Activated CD4-positive, alpha-beta T cell treated with anti-CD3 and anti-CD28 coated beads, Interleukin-2, Interleukin-6, amounts not matched to agents 100 ng/mL and 50 ng/mL, durations not matched to agents 16 hours and 8 hours (primary cell): ENCODE measurements around the gene SPECC1.
"Not testable (repeated sequence)": the region's sequence is repeated elsewhere in the genome, so short reads cannot be mapped to it uniquely, and the experiment has no call there.

Experiments
- DNase-seq: peaks from one replicate; pipeline ENCODE4 v3.0.0-alpha.2; 2020

The SPECC1 gene

GRCh38 chr17:20214794-20215193 is 205.6 kb downstream of the SPECC1 start:
- no peak for DNase-seq

GRCh38 chr17:20216154-20216815 is 207.1 kb downstream of the SPECC1 start:
- no peak for DNase-seq

GRCh38 chr17:20216853-20217252 is 207.7 kb downstream of the SPECC1 start:
- no peak for DNase-seq

- no peak for DNase-seq
These were observed 208.5 kb downstream of the SPECC1 start for GRCh38 chr17:20217677-20218076.

GRCh38 chr17:20218272-20218671 is 209.1 kb downstream of the SPECC1 start:
- no peak for DNase-seq

- DNase-seq = no peak
These were observed 214.7 kb downstream of the SPECC1 start for GRCh38 chr17:20223808-20224328.

GRCh38 chr17:20224379-20224778 is 215.2 kb downstream of the SPECC1 start:
- DNase-seq = no peak

GRCh38 chr17:20225162-20226115 is 216.3 kb downstream of the SPECC1 start:
- no peak for DNase-seq

GRCh38 chr17:20226814-20227482 is 217.8 kb downstream of the SPECC1 start:
- DNase-seq = peak; percentile 87

GRCh38 chr17:20227720-20228370 is 218.7 kb downstream of the SPECC1 start:
- DNase-seq = not testable (repeated sequence)

GRCh38 chr17:20228410-20228809 is 219.3 kb downstream of the SPECC1 start:
- peak; percentile 4 for DNase-seq

- DNase-seq = peak; percentile 37
These were observed 219.7 kb downstream of the SPECC1 start for GRCh38 chr17:20228860-20229259.

GRCh38 chr17:20230924-20231323 is 221.8 kb downstream of the SPECC1 start:
- DNase-seq = no peak

GRCh38 chr17:20232611-20233010 is 223.5 kb downstream of the SPECC1 start:
- DNase-seq = no peak

- peak; percentile 92 for DNase-seq
These were observed 225.1 kb downstream of the SPECC1 start for GRCh38 chr17:20234276-20234675.

GRCh38 chr17:20235747-20236146 is 226.6 kb downstream of the SPECC1 start:
- DNase-seq = no peak

GRCh38 chr17:20236578-20237227 is 227.5 kb downstream of the SPECC1 start:
- DNase-seq = no peak

- not testable (repeated sequence) for DNase-seq
These were observed 230.6 kb downstream of the SPECC1 start for GRCh38 chr17:20239776-20240175.

- DNase-seq = no peak
These were observed 232.7 kb downstream of the SPECC1 start for GRCh38 chr17:20241855-20242254.

- DNase-seq = no peak
These were observed 233.1 kb downstream of the SPECC1 start for GRCh38 chr17:20242271-20242670.

- DNase-seq = no peak
These were observed 234.4 kb downstream of the SPECC1 start for GRCh38 chr17:20243524-20243923.

GRCh38 chr17:20244671-20245070 is 235.5 kb downstream of the SPECC1 start:
- DNase-seq = no peak
